Amniotic stem cell (primary cell): ENCODE measurements around the gene ARID2.

Source experiments
- DNase-seq: peaks from one replicate; lab custom pipeline; 2025; lab: John Stamatoyannopoulos, UW

Gene ARID2

GRCh38 chr12:45729233-45730083 lies at the start of gene ARID2:
TSS of gene ARID2 (plus strand) at chr12:45729706. CDS start at chr12:45729837, 131 bp downstream.
- DNase-seq, result peak; percentile 19

DNA sequence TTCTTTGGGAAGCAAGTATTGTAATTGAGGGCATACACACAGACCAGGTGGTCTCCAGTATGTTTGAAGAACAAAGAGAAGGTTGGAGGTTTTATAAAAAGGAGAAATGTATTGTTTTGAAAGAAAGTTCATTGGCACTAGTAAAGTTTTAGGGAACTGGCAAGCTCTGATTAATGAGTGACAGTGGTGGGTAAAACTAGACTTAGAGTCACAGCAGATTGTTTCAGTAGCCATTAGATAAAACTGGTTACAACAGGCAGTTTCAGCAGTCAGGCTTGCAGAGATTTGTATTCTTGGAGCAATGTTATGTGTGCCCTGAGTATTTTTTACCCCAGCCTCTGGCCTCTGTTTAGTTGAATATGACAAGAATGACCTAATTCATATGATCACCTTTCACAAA lies 49.1 kb upstream of the ARID2 start:
- DNase-seq, result no peak

GRCh38 chr12:45681465-45681864 lies 48.0 kb upstream of the ARID2 start:
- DNase-seq, result no peak

GRCh38 chr12:45685680-45686079 lies 43.8 kb upstream of the ARID2 start:
- DNase-seq, result no peak

DNA sequence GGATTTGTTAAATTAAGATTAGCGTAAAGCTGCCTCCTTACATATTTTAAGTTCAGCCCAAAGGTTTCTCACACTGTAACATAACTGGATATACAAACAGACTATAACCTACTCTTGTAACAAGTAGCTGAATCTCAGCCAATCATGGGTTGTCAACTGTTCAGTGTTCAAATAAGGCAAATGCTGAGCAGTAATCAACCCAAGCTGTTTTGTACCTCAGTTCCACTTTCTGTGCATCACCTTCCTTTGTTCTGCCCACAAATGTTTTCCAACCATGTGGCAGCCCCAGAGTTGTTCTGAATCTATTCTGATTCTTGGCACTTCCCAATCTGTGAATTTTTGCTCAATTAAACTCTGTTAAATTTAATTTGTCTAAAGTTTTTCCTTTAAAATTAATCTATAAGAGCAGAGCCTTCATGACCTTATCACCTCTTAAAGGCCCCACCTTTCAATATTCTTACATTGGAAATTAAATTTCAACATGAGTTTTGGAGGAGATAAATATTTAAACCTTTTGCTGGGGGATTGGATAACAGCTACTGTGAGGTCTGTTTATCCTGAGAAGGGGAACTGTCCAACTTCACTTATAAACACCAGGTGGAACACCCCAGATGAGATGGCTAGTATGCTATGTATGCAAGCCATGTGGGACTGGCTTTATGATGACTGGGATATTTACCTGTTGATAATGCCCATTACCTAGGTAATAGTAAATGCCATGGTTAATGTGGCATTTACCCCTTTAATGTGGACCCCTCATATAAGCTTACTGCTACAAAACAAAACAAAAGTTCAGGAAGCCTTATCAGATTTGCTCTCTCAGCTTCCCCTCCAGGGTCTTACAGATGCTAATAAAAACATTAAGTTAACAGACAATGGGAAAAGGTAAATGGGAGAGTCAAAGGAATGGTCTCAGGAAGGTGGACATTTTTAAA lies 42.2 kb upstream of the ARID2 start:
- no peak for DNase-seq

DNA sequence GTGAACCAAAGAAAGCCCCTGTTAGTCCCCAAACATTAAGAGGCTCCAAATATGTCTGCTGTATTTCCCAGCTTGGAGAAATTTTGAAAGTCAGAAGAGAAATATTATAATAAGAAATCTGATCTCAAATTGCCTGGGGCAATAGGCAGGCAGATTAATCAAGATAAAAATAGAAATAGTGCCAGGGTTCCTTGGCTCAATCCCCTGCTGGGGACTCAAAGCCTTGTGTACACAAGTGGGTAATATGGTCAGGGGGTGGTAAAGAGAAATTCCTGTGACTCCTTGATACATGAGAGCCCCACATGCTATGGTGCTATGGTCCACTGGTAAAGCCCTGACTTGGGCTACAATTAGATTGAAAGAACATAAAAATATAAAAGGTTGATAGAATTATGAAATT lies 41.3 kb upstream of the ARID2 start:
- no peak for DNase-seq

GRCh38 chr12:45695035-45695434 lies 34.5 kb upstream of the ARID2 start:
- DNase-seq, result no peak

DNA sequence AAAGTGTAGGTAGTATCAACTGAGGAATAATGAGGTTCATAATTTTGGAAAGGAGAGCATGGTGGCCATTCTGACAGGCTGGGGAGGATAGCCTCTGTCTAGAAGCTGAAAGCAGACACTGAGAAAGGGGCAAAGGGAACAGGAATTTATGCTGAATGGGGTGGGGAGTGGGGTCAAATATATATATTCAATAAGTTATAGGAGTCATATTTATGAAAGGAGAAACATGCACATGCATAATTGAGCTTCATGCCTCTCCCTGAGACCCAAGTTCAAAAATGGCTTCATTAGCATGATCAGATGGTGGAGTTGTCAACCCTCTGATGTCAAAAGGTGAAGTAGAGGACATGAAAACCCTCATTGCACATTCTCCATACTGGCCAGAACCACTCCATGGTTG lies 33.9 kb upstream of the ARID2 start:
- DNase-seq, result no peak

DNA sequence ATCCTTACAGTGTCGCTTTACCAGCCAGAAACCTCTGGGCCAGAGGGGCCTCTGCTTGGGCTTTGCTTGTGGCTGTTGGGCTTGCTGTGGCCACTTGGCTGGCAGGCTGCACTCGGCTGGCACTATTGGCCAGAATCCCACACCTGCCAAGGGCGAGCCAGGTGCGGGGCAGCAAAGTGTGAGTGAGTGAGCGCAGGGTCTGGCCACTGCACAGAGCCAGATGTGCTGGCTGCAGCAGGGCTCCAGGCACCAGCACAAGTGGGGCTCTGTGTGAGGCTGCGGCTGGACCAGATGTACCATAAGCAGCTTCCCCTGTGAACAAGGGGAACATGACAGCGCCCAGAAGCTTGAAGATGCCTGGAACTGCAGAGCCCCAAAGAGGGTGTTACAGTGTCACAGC lies 33.5 kb upstream of the ARID2 start:
- DNase-seq, result no peak

DNA sequence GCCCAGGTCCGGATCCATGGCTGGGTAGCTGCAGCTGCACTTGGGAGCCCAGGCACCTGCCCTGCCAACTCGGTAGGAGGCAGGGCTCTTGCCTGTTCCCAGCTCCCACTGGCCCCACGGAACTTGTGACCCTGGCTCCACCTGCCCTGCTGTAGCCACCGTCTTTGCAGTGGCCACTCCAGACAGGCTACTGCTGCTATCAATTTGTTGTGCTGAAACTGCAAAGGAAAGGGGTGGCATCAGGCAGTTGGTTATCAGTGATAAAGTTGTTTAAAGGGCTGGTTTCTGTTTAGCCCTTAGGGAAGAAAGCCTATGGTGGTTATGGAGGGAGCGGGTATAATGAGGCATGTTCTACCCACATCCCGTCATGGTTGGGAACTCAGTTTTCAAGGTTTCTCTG lies 32.1 kb upstream of the ARID2 start:
- no peak for DNase-seq

DNA sequence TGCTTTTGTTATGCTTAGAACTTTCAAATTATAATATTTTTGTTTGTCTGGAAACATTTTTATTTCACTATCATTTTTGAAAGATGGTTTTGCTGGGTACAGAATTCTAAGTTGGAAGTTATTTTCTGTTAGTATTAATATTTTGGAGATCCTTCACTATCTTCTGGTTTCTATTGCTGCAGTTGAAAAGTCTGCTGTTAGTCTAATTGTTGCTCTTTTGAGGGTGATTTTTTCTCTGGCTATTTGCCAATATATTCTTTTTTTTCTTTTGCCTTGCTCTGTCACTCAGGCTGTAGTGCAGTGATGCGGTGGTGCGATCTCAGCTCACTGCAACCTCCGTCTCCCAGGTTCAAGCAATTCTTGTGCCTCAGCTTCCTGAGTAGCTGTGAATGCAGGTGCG lies 28.2 kb upstream of the ARID2 start:
- no peak for DNase-seq

DNA sequence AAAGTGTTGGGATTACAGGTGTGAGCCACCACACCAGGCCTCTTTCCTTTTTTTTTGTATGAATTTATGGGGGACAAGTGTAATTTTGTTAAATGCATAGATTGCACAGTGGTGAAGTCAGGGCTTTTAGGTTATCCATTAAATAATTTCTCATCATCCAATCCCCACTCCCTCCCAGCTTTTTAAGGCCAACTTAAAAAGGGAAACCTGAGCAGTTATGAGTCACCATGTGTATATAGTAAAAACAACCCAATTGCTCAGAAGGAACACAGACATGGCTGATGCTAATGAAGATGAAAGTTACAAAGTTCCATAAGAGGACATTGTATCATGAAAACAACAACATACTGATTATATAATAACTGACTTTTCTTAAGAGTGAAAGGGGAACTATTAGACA lies 25.6 kb upstream of the ARID2 start:
- no peak for DNase-seq

DNA sequence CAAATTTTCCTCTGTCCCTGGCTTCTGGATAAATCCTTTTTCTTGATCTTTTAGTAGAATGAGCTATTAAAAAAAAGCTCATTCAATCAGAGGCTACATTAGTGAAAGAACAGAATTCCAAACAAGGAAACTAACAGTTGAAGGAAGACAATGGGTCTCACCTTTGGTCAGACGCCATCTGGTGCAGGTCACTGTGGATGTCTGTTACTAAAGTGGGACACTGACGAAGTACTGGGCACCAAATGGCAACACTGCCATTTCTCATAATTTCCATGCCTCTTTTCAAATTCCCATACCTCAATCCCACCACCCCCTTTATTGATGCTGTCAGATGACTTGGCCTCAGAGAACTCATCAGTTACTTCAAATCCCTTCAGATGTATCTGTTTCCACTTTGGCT lies 24.5 kb upstream of the ARID2 start:
- DNase-seq, result no peak

GRCh38 chr12:45705404-45705803 lies 24.1 kb upstream of the ARID2 start:
- DNase-seq, result no peak

DNA sequence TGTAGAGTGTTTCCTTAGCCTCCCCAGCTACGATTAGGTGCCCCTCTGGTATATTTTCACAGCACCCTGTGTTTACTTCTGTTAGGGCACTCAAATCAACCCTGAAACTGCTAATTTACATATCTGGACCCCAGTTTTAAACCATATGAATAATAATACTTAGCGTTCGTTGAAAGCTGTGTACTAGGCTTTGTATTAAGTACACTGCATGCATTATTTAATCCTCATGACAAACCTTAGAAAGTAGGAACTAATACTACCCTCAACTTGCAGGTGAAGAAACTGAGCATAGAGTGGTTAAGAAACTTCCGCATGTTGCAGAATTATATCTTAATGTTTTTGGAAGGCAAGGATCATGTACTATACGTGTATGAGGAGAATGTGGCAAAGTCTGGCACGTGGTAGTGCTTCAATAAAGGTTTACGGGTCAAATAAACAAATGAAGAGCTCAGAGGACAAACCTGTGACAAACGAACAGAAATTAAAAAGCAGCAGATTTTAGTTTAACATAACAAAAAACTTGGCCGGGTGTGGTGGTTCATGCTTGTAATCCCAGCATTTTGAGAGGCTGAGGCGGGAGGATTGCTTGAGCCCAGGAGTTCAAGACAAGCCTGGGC lies 22.2 kb upstream of the ARID2 start:
- no peak for DNase-seq

DNA sequence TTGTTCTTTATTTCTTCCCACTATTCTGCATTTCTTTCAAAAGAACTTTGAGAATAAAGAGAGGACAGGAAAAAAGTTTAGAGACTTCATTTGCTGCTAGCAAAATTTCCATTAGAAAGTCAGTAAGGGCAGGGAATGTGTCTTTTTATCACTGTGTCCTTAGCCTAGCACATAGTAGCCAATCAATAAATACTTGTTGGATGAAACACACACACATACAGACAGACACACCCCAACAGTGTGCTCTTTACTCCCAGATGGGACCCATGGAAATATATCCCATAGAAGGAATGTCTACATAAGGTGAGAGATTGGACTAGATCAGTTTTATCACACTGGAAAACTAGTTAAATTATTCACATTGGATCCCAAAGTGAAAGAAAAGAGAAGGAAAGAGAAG lies 21.1 kb upstream of the ARID2 start:
- no peak for DNase-seq

DNA sequence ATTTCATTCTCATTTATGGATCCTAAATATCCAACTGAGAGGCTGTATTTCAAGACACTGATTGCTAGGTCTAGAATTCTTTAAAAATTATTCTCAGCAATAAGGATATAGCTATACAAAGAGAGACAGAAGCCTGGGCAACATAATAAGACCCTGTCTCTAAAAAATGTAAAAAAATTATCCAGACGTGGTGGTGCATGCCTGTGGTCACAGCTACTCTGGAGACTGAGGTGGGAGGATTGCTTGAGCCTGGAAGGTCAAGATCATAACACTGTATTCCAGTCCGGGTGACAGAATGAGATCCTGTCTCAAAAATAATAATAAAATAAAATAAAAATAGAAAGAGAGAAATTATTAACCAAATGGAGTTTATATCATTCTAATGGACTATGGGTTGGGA lies 20.6 kb upstream of the ARID2 start:
- DNase-seq, result no peak

DNA sequence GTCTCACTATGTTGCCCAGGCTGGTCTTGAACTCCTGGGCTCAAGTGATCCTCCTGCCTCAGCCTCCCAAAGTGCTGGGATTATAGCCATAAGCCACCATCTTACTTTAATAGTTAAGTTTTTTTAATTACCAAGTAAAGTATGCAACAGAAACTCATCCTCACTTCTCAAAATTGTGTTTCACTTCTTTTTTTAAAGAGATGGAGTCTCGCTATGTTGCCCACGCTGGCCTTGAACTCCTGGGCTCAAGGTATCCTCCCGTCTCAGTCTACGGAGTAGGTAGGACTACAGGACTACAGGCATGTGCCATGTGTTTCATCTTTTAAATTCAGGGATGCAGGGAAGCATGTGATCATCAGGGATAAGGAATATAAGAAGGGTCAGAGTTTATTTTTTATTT lies 17.2 kb upstream of the ARID2 start:
- no peak for DNase-seq

- DNase-seq, result no peak
These were observed 16.4 kb upstream of the ARID2 start for GRCh38 chr12:45713078-45713477.

DNA sequence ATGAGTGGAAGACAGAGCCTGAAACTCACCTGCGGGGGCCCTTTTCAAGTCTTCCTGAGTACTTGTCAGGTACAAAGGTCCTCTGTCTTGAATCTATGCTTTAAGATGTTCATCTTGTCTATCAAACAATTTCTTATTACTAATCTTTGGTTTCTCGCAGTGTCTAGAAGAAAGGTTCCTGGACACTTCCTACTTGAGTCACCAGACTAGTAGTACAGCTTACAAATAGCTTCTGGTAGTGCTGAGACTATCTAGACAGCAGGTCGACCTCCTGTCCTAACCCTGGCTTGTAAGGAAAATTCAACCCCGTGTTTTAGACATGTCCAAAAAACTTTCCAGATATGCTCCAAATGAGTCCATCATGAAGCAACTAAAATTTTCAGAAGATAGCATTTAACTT lies 11.2 kb upstream of the ARID2 start:
- DNase-seq, result no peak

DNA sequence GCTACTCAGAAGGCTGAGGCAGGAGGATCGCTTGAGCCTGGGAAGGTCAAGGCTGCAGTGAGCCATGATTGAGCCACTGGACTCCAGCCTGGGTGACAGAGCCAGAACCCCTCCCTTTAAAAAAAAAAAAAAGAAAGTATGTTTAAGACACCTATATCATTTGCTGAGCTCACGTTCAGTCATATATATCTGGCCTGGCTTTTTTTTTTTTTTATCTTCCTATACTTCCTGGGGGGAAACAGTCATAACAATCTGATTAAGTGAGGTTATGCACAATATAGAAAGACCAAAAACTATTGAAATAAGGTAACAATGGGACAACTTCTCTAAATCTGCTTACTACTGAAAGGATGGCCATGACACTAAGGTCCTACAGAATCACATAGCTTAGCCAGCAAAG lies 9.4 kb upstream of the ARID2 start:
- no peak for DNase-seq

DNA sequence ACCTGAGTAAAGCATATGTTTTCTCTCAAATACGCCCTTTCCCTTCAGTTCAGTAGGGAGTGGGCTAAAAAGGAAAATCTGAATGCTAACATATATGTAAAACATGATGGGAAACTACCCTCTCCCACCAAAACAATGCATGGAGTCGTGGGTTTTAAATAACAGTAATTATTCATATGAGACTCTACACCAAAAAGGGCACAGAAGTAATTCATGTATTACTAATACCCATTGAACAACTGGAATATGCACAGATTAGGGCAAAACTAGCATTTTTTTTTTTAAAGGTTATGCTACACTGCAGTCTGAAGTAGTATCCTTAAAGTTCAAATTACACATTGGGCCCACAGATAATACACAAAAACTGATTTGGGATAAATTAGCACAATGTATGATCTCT lies 8.1 kb upstream of the ARID2 start:
- no peak for DNase-seq

GRCh38 chr12:45721954-45722353 lies 7.6 kb upstream of the ARID2 start:
- no peak for DNase-seq
